ENCODE measurements around the gene DSN1. TPM values are rescaled to one million over a fixed set of nuclear protein-coding genes. Genes with fewer than 3 reads are reported as not detected.

DSN1 gene
- total and polyA plus RNA-seq, 2 donors (not counting 3 experiments of a cell fraction or from before 2014, with no cell fraction given): 11.0 to 25.0 TPM

GRCh38 chr20:36820073-36820472, 46.5 kb upstream of the DSN1 start:
- no TSS peak for BruUV-seq (replicated peaks)
- POLR2A ChIA-PET: no interaction called here
- no peak overlapping the region for H3K27ac ChIP-seq (ENCODE audit: insufficient read depth, low read depth, low read length)
- no peaks in the 10 kb centered on the region for H3K9me3 ChIP-seq (replicated peaks; ENCODE audit: control insufficient read depth, insufficient read depth, low read length)
- no peaks in the 10 kb centered on the region for H3K9me1 ChIP-seq (replicated peaks; ENCODE audit: control insufficient read depth, extremely low read depth, insufficient read depth, low read length)
- H3K27me3 ChIP-seq (ENCODE audit: control insufficient read depth in 2 of 2, insufficient read depth in 2 of 2, low read length in 2 of 2): no peaks in the 10 kb centered on the region
- H3K9ac ChIP-seq (replicated peaks; ENCODE audit: extremely low read depth, insufficient read depth, low read length): no peak overlapping the region
- FAIRE-seq: no peak
- H3K4me2 ChIP-seq (ENCODE audit: insufficient read depth, low read length): no peak overlapping the region
- no peaks in the 10 kb centered on the region for H3K79me2 ChIP-seq (ENCODE audit: control insufficient read depth, insufficient read depth, low read length)
- no peak for DNase-seq (ENCODE audit: low read depth, low spot score)
- no peak for TF ChIP-seq POLR2A (IDR thresholded peaks at IDR 0.05; ENCODE audit: low read depth, low read length)
- intact Hi-C loops (cut with micrococcal nuclease): no loop called here
- dilution Hi-C loops (cut with MboI; ENCODE audit: extremely low pct_ligation_motif_present, low sequenced_read_pairs): no loop called here
- H3K36me3 ChIP-seq (ENCODE audit: control insufficient read depth in 2 of 2, extremely low read depth in 1 of 2, insufficient read depth in 2 of 2, low read length in 2 of 2): peaks cover 6 to 19% of the 10 kb centered on the region in 2 experiments
- CTCF ChIA-PET: interaction anchor here (0.8 to 4.5 kb wide), 7 partner anchors 8 to 100 kb away, joined by 3 to 40 read pairs (median 3); a partner anchor contains a TSS
- H3K4me3 ChIP-seq (replicated peaks in 1 of 3; ENCODE audit: insufficient read depth in 1 of 3, low read depth in 1 of 3, low read length in 3 of 3): no peak overlapping the region
- no peak overlapping the region for H2AFZ ChIP-seq (ENCODE audit: low read depth, low read length)
- peaks cover 2% of the 10 kb centered on the region for H3K4me1 ChIP-seq (ENCODE audit: control insufficient read depth, extremely low read depth, insufficient read depth, low read length)
- no peaks in the 10 kb centered on the region for H4K20me1 ChIP-seq (replicated peaks; ENCODE audit: control insufficient read depth, extremely low read depth, insufficient read depth, low read length)

- Histone ChIP-seq H3K36me3 (ENCODE audit: control insufficient read depth in 2 of 2, extremely low read depth in 1 of 2, insufficient read depth in 2 of 2, low read length in 2 of 2) (peaks cover 6 to 22% of the 10 kb centered on the region in 2 experiments), H3K4me3 (replicated peaks in 1 of 3; ENCODE audit: insufficient read depth in 1 of 3, low read depth in 1 of 3, low read length in 3 of 3) (no peak overlapping the region), H3K27ac (ENCODE audit: insufficient read depth, low read depth, low read length) (no peak overlapping the region), H3K9me3 (replicated peaks; ENCODE audit: control insufficient read depth, insufficient read depth, low read length) (no peaks in the 10 kb centered on the region), H3K27me3 (ENCODE audit: control insufficient read depth in 2 of 2, insufficient read depth in 2 of 2, low read length in 2 of 2) (no peaks in the 10 kb centered on the region), H4K20me1 (replicated peaks; ENCODE audit: control insufficient read depth, extremely low read depth, insufficient read depth, low read length) (no peaks in the 10 kb centered on the region), H3K9me1 (replicated peaks; ENCODE audit: control insufficient read depth, extremely low read depth, insufficient read depth, low read length) (no peaks in the 10 kb centered on the region), H3K4me1 (ENCODE audit: control insufficient read depth, extremely low read depth, insufficient read depth, low read length) (peaks cover 2% of the 10 kb centered on the region), H2AFZ (ENCODE audit: low read depth, low read length) (no peak overlapping the region), H3K9ac (replicated peaks; ENCODE audit: extremely low read depth, insufficient read depth, low read length) (no peak overlapping the region), H3K79me2 (ENCODE audit: control insufficient read depth, insufficient read depth, low read length) (no peaks in the 10 kb centered on the region), H3K4me2 (ENCODE audit: insufficient read depth, low read length) (no peak overlapping the region)
- DNase-seq (ENCODE audit: low read depth, low spot score) (no peak), FAIRE-seq (no peak)
- no TSS peak for BruUV-seq (replicated peaks)
- CTCF ChIA-PET: interaction anchor here (0.8 to 4.5 kb wide), 8 partner anchors 8 to 100 kb away, joined by 3 to 40 read pairs (median 3); a partner anchor contains a TSS
- intact Hi-C loops (cut with micrococcal nuclease): no loop called here
- POLR2A ChIA-PET: no interaction called here
- dilution Hi-C loops (cut with MboI; ENCODE audit: extremely low pct_ligation_motif_present, low sequenced_read_pairs): no loop called here
- TF ChIP-seq POLR2AphosphoS5 (IDR thresholded peaks at IDR 0.05; ENCODE audit: insufficient read depth, low read depth, low read length) (no peak), GATA2 (IDR thresholded peaks at IDR 0.05; ENCODE audit: insufficient read depth, insufficient read length, low read depth, low read length) (no peak), FOS (IDR thresholded peaks at IDR 0.05; ENCODE audit: borderline replicate concordance, insufficient read depth, low read length) (no peak), CTCF (IDR thresholded peaks at IDR 0.05; ENCODE audit: extremely low read depth in 1 of 2, insufficient read depth in 1 of 2, low read depth in 1 of 2, low read length in 2 of 2) (no peak), JUN (IDR thresholded peaks at IDR 0.05; ENCODE audit: borderline replicate concordance, insufficient read depth, insufficient read length, low read depth) (no peak), MYC (IDR thresholded peaks at IDR 0.05; ENCODE audit: low read depth, low read length) (no peak), POLR2A (IDR thresholded peaks at IDR 0.05; ENCODE audit: low read depth, low read length) (no peak), MAX (IDR thresholded peaks at IDR 0.05; ENCODE audit: insufficient read depth, insufficient read length) (no peak), EZH2 (IDR thresholded peaks at IDR 0.05; ENCODE audit: borderline replicate concordance, low read depth, low read length, severe bottlenecking) (no peak)
Observed at GRCh38 chr20:36819659-36820058, 46.1 kb upstream of the DSN1 start.
